ENCODE results near the gene SERPINB13. TPM values are rescaled to one million over a fixed set of nuclear protein-coding genes. Genes with fewer than 3 reads are reported as not detected.

SERPINB13 gene
- total RNA-seq (not detected), polyA plus RNA-seq (ENCODE audit: insufficient read depth, low read depth, low replicate concordance) (not detected)
- long read RNA-seq, donor 1 = 0 reads
- long read RNA-seq, donor 2 = 0 reads

DNA sequence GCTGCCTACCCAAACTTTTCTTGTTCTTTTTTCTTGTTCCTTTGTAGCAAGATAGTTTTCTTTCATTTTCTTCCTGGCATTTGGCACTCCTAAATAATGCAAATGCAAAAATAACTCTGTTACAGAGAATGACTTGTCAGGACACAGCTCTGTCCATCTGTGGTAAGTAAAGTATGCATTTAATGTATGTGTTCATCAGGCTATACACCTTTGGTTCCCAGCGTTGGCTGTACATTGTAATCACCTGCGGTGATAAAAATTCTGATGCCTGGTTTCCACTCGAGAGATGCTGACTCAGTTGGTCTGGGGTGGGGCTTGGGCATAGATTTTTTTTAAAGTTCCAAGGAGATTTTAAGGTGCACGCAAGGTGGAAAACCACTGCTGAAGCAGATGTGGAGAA lies at the start of gene SERPINB13:
TSS of gene SERPINB13 (plus strand) at position 378 of the 400 bp plus-strand sequence. CDS start 1,325 bp downstream, outside the sequence.
- no peaks in the 10 kb centered on the region for H3K9me3 ChIP-seq
- H3K36me3 ChIP-seq (ENCODE audit: low read depth, missing control alignments) = no peaks in the 10 kb centered on the region
- intact Hi-C loops (cut with DNase I; ENCODE audit: low total_unique reads) = no loop called here
- H3K4me3 ChIP-seq = no peak within 1 kb of the TSS
- no peaks in the 10 kb centered on the region for H3K4me1 ChIP-seq
- no peaks in the 10 kb centered on the region for H3K27me3 ChIP-seq
- WGBS, 2 donors = 91 to 92% methylated on average over 4 of the region's 4 CpGs
- no peak for TF ChIP-seq POLR2A (IDR thresholded peaks at IDR 0.05)
- TF ChIP-seq, protein P1, sequence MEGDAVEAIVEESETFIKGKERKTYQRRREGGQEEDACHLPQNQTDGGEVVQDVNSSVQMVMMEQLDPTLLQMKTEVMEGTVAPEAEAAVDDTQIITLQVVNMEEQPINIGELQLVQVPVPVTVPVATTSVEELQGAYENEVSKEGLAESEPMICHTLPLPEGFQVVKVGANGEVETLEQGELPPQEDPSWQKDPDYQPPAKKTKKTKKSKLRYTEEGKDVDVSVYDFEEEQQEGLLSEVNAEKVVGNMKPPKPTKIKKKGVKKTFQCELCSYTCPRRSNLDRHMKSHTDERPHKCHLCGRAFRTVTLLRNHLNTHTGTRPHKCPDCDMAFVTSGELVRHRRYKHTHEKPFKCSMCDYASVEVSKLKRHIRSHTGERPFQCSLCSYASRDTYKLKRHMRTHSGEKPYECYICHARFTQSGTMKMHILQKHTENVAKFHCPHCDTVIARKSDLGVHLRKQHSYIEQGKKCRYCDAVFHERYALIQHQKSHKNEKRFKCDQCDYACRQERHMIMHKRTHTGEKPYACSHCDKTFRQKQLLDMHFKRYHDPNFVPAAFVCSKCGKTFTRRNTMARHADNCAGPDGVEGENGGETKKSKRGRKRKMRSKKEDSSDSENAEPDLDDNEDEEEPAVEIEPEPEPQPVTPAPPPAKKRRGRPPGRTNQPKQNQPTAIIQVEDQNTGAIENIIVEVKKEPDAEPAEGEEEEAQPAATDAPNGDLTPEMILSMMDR (IDR thresholded peaks at IDR 0.05) = no peak
- H3K27ac ChIP-seq = no peak within 1 kb of the TSS
- DNase-seq = no peak

DNA sequence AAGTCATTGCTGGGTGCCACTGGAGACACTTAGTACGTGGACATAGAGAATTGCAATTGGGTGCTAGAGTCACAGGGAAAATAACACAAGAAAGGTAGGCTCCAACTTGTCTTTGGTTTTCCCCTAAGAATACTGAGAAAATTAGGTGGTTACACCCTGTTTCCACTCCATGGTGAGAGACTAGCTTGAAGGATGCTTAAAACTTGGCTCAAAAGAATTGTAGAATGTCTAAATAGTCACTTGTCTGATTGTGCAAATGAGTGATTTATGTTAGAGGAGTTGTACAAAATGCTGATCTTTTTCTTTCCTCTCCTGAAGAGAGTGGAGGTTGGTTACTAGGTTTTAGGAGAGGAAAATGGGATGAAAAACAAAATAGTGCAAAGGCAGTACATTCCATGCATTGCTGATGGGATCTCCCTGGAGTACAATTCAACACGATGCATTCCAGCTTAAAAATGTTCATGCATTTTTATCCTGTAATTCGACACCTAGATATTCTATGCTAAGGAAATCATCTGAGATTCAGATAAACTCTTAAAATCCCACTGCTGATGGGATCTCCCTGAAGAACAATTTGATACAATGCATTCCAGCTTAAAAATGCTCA lies 47.1 kb upstream of the SERPINB13 start:
- H3K27me3 ChIP-seq = no peaks in the 10 kb centered on the region
- intact Hi-C loops (cut with DNase I; ENCODE audit: low total_unique reads) = no loop called here
- H3K4me3 ChIP-seq = no peak overlapping the region
- WGBS, 2 donors = 50 to 58% methylated on average over 3 of the region's 3 CpGs
- H3K36me3 ChIP-seq (ENCODE audit: low read depth, missing control alignments) = no peaks in the 10 kb centered on the region
- TF ChIP-seq POLR2A (IDR thresholded peaks at IDR 0.05) = no peak
- TF ChIP-seq, protein P1 (IDR thresholded peaks at IDR 0.05) = no peak
- no peaks in the 10 kb centered on the region for H3K4me1 ChIP-seq
- no peaks in the 10 kb centered on the region for H3K9me3 ChIP-seq
- H3K27ac ChIP-seq = no peak overlapping the region
- DNase-seq = no peak

DNA sequence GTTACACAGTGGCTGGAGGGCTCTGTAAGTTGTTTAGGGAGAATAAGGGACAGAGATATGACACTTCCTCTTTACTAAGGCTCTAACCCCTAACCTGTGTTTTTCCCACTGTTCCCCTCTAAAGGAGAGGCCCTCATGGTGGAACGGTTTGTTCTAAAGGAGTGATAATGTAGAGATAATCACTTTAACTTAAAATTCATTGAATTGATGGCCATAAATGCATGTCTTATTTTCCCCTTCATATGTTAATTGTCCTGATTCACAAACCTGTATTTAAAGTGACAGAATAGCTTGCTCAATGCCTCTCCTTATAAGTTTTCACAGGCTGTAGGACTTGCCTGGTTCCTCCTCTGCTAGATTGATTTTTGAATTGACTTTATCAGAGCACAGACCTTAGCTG lies 45.1 kb upstream of the SERPINB13 start, which contains the start of gene SERPINB12:
TSS of gene SERPINB12 (plus strand) at position 301 of the 400 bp plus-strand sequence. CDS start 13,791 bp downstream, outside the sequence.
- intact Hi-C loops (cut with DNase I; ENCODE audit: low total_unique reads) = no loop called here
- Histone ChIP-seq H3K9me3 (no peaks in the 10 kb centered on the region), H3K27ac (no peak within 1 kb of the TSS), H3K4me1 (no peaks in the 10 kb centered on the region), H3K27me3 (no peaks in the 10 kb centered on the region), H3K36me3 (ENCODE audit: low read depth, missing control alignments) (no peaks in the 10 kb centered on the region), H3K4me3 (no peak within 1 kb of the TSS)
- TF ChIP-seq, protein P1 (IDR thresholded peaks at IDR 0.05) = no peak
- no peak for TF ChIP-seq POLR2A (IDR thresholded peaks at IDR 0.05)
- DNase-seq = no peak
- WGBS, 2 donors = 36 to 53% methylated on average over 1 of the region's 1 CpG

DNA sequence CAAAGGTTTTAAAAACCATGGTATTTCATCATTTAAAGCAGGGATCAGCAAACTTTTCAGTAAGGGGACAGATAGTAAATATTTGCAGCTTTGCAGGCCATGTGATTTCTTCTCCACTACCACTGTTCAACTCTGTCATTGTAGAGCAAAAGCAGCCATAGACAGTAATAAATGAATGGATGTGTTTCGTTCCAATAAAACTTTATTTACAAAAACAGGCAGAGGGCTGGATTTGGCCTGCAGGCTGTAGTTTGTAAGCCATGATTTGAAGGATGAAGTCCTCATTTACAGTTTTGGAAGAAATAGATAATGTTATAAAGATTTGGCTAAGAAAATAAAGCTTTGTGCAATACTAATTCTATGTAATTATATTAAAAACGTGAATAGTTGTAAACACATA lies 43.1 kb upstream of the SERPINB13 start:
- 86 to 87% methylated on average over 2 of the region's 2 CpGs for WGBS, 2 donors
- no peak overlapping the region for H3K27ac ChIP-seq
- no peaks in the 10 kb centered on the region for H3K27me3 ChIP-seq
- H3K4me1 ChIP-seq = no peaks in the 10 kb centered on the region
- H3K4me3 ChIP-seq = no peak overlapping the region
- no peaks in the 10 kb centered on the region for H3K9me3 ChIP-seq
- no peaks in the 10 kb centered on the region for H3K36me3 ChIP-seq (ENCODE audit: low read depth, missing control alignments)
- TF ChIP-seq, protein P1 (IDR thresholded peaks at IDR 0.05) = no peak
- TF ChIP-seq POLR2A (IDR thresholded peaks at IDR 0.05) = no peak
- no peak for DNase-seq
- intact Hi-C loops (cut with DNase I; ENCODE audit: low total_unique reads) = no loop called here

DNA sequence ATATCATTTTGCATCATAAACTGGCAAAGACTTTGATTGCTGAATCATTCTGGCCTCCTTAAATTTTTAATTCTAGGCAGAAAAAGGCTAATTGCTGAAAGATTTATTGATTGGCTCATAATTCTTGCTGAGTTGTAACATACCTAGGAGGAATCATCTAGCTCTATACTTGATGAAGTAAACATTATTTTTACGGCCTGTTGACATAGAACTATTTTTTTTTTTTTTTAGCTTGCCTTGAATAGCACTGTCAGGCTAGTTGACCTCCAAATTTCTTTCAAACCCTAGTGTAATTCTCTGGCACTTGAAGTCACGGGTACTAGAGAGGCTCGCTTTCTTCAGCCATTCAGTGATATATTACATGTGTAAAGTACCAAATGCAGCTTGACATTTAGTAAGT lies 42.1 kb upstream of the SERPINB13 start:
- H3K9me3 ChIP-seq = no peaks in the 10 kb centered on the region
- H3K36me3 ChIP-seq (ENCODE audit: low read depth, missing control alignments) = no peaks in the 10 kb centered on the region
- H3K4me3 ChIP-seq = no peak overlapping the region
- H3K27ac ChIP-seq = no peak overlapping the region
- 75 to 83% methylated on average over 3 of the region's 3 CpGs for WGBS, 2 donors
- intact Hi-C loops (cut with DNase I; ENCODE audit: low total_unique reads) = no loop called here
- no peaks in the 10 kb centered on the region for H3K4me1 ChIP-seq
- no peak for DNase-seq
- TF ChIP-seq POLR2A (IDR thresholded peaks at IDR 0.05) = no peak
- TF ChIP-seq, protein P1 (IDR thresholded peaks at IDR 0.05) = no peak
- H3K27me3 ChIP-seq = no peaks in the 10 kb centered on the region
